WTC11 (cell line): ENCODE results near the gene FOLR1. TPM values are rescaled to one million over a fixed set of nuclear protein-coding genes. Genes with fewer than 3 reads are reported as not detected.

Experiments
- ATAC-seq: fragments of 200-7000 bp; cut with Tn5 transposase; 2 replicates; pipeline ENCODE4 v1.10.0; 2021; ENCODE audit warnings: mild to moderate bottlenecking, moderate library complexity
- CTCF ChIA-PET: fragments of 300-600 bp; sonication (Branson Sonifier 250); formaldehyde crosslinking; loops from one replicate; lab custom pipeline; 2021; ENCODE audit warnings: antibody characterized with exemption; lab: Charles Lee
- POLR2A ChIA-PET: fragments of 350-600 bp; sonication (Branson Sonifier 250); formaldehyde crosslinking; loops from one replicate; lab custom pipeline; 2021; ENCODE audit warnings: antibody characterized with exemption; lab: Charles Lee
- DNase-seq: peaks from one replicate; pipeline ENCODE4 v3.0.0; 2021; ENCODE audit warnings: low spot score
- H3K27ac Mint-ChIP-seq: 2 replicates; pipeline ENCODE4 v1.8.0; 2021; ENCODE audit warnings: mixed read lengths
- H3K27me3 Mint-ChIP-seq: 2 replicates; pipeline ENCODE4 v1.8.0; 2021; ENCODE audit warnings: low read depth, mild to moderate bottlenecking, moderate library complexity, mixed read lengths
- H3K36me3 Mint-ChIP-seq: 2 replicates; pipeline ENCODE4 v1.8.0; 2021; ENCODE audit warnings: mixed read lengths
- H3K4me1 Mint-ChIP-seq: 2 replicates; pipeline ENCODE4 v1.8.0; 2022; ENCODE audit warnings: mixed read lengths
- H3K4me3 Mint-ChIP-seq: 2 replicates; pipeline ENCODE4 v1.8.0; 2021; ENCODE audit warnings: mild to moderate bottlenecking, moderate library complexity, mixed read lengths
- H3K9me3 Mint-ChIP-seq: 2 replicates; pipeline ENCODE4 v1.8.0; 2021; ENCODE audit warnings: mixed read lengths
- FOXJ3 ChIP-seq: sonication (generic); formaldehyde crosslinking; IDR thresholded peaks from 2 replicates; pipeline ENCODE4 v1.9.0; 2021; ENCODE audit warnings: missing genetic modification reagents, mild to moderate bottlenecking, borderline replicate concordance
- FOXK1 ChIP-seq: sonication (generic); formaldehyde crosslinking; IDR thresholded peaks from 2 replicates; pipeline ENCODE4 v1.8.0; 2022; ENCODE audit warnings: mild to moderate bottlenecking, moderate library complexity, missing genetic modification reagents
- FOXP1 ChIP-seq: sonication (generic); formaldehyde crosslinking; IDR thresholded peaks from 2 replicates; pipeline ENCODE4 v1.8.0; 2022; ENCODE audit warnings: missing genetic modification reagents, mild to moderate bottlenecking, moderate library complexity, borderline replicate concordance
- GTF2I ChIP-seq: fragments of 250-450 bp; sonication (Bioruptor Pico); conservative IDR thresholded peaks from 2 replicates; pipeline ENCODE4 v1.4.0; 2021; ENCODE audit warnings: mild to moderate bottlenecking
- IRF2 ChIP-seq: sonication (generic); formaldehyde crosslinking; IDR thresholded peaks from 2 replicates; pipeline ENCODE4 v1.8.0; 2022; ENCODE audit warnings: low read depth, missing genetic modification reagents, borderline replicate concordance
- NR1H2 ChIP-seq: sonication (generic); formaldehyde crosslinking; IDR thresholded peaks from 2 replicates; pipeline ENCODE4 v1.9.0; 2021; ENCODE audit warnings: mild to moderate bottlenecking, moderate library complexity, missing genetic modification reagents
- NR2C2 ChIP-seq: sonication (generic); formaldehyde crosslinking; IDR thresholded peaks from 2 replicates; pipeline ENCODE4 v1.8.0; 2022; ENCODE audit warnings: mild to moderate bottlenecking, missing genetic modification reagents
- SMAD3 ChIP-seq: sonication (generic); formaldehyde crosslinking; IDR thresholded peaks from 2 replicates; pipeline ENCODE4 v1.8.0; 2022; ENCODE audit warnings: missing genetic modification reagents, mild to moderate bottlenecking, borderline replicate concordance
- SMAD4 ChIP-seq: sonication (generic); formaldehyde crosslinking; IDR thresholded peaks from 2 replicates; pipeline ENCODE4 v1.8.0; 2022; ENCODE audit warnings: mild to moderate bottlenecking, missing genetic modification reagents
- SP1 ChIP-seq: sonication (generic); formaldehyde crosslinking; conservative IDR thresholded peaks from 2 replicates; pipeline ENCODE4 v1.8.1; 2022; ENCODE audit warnings: missing genetic modification reagents
- ZNF219 ChIP-seq: sonication (generic); formaldehyde crosslinking; IDR thresholded peaks from 2 replicates; pipeline ENCODE4 v1.8.0; 2023; ENCODE audit warnings: missing genetic modification reagents, mild to moderate bottlenecking, borderline replicate concordance
- ZNF232 ChIP-seq: sonication (generic); formaldehyde crosslinking; IDR thresholded peaks from 2 replicates; pipeline ENCODE4 v1.8.0; 2022; ENCODE audit warnings: mild to moderate bottlenecking, missing genetic modification reagents
- ZNF396 ChIP-seq: fragments of 250-450 bp; sonication (Bioruptor Pico); IDR thresholded peaks from 2 replicates; pipeline ENCODE4 v1.8.0; 2021; ENCODE audit warnings: mild to moderate bottlenecking, moderate library complexity, borderline replicate concordance
- ZNF416 ChIP-seq: fragments of 250-450 bp; sonication (Bioruptor Pico); IDR thresholded peaks from 2 replicates; pipeline ENCODE4 v1.9.0; 2021; ENCODE audit warnings: mild to moderate bottlenecking, inconsistent platforms
- total RNA-seq: library from RNA; stranded (reverse); gene quantifications from 3 replicates; pipeline ENCODE4 v1.2.3, GENCODE V29; 2021
- TF ChIP-seq, protein P1 (sequence below): fragments of 250-450 bp; sonication (Bioruptor Pico); IDR thresholded peaks from 2 replicates; pipeline ENCODE4 v1.9.0; 2021; ENCODE audit warnings: mild to moderate bottlenecking
- TF ChIP-seq, protein P2 (sequence below): sonication (generic); formaldehyde crosslinking; IDR thresholded peaks from 2 replicates; pipeline ENCODE4 v1.8.1; 2022; ENCODE audit warnings: mild to moderate bottlenecking, moderate library complexity, missing genetic modification reagents
- TF ChIP-seq, protein P3 (sequence below): sonication (generic); formaldehyde crosslinking; IDR thresholded peaks from 2 replicates; pipeline ENCODE4 v1.8.0; 2023; ENCODE audit warnings: missing genetic modification reagents
- TF ChIP-seq, protein P4 (sequence below): sonication (generic); formaldehyde crosslinking; conservative IDR thresholded peaks from 2 replicates; pipeline ENCODE4 v1.8.1; 2023; ENCODE audit warnings: mild to moderate bottlenecking, low read depth, missing genetic modification reagents, moderate library complexity
- TF ChIP-seq, protein P5 (sequence below): sonication (generic); formaldehyde crosslinking; IDR thresholded peaks from 2 replicates; pipeline ENCODE4 v1.8.0; 2022; ENCODE audit warnings: mild to moderate bottlenecking, missing genetic modification reagents

FOLR1 gene
- total RNA-seq, 1 experiment from 2014 or later, result 0.35 TPM

DNA sequence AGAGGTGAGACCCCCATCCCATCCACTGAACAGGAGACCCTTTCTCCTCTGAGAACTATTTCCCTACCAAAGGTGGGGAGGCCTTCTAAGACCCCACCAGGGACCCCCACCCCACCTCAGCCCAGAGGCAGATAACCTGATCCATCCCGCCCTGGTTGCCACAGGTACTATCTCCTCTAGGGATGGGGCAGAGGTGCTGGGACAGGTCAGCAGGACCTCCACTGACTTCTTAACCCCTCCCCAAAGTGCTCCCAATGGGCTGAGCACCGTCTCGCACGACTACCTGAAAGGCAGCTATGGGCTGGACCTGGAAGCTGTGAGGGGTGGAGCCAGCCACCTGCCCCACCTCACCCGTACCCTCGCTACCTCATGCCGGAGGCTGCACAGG lies 36.9 kb downstream of the FOLR1 start:
- H3K36me3 Mint-ChIP-seq, result peaks cover 40% of the 10 kb centered on the region
- DNase-seq, result no peak
- H3K27ac Mint-ChIP-seq, result no peak overlapping the region
- ChIA-PET CTCF (interaction anchor here (1.2 to 8.6 kb wide), 3 partner anchors 9 to 414 kb away, joined by 3 to 123 read pairs (median 4); no protein-coding TSS in a partner anchor), POLR2A (interaction anchor here (0.9 kb wide), 1 partner anchor 9 kb away, joined by 3 read pairs; no protein-coding TSS in a partner anchor)
- H3K9me3 Mint-ChIP-seq, result no peaks in the 10 kb centered on the region
- 0 out of 2 replicates have a peak, but pooled peaks cover 2% of the 10 kb centered on the region for H3K27me3 Mint-ChIP-seq
- ATAC-seq, result no peak
- TF ChIP-seq GTF2I (CRISPR knock-in tag) (no peak), IRF2 (no peak), SMAD3 (CRISPR knock-in tag) (no peak), ZNF416 (CRISPR knock-in tag) (no peak), ZNF219 (CRISPR knock-in tag) (no peak), ZNF396 (CRISPR knock-in tag) (no peak), NR2C2 (CRISPR knock-in tag) (no peak), FOXK1 (CRISPR knock-in tag) (no peak), ZNF232 (CRISPR knock-in tag) (no peak)
- TF ChIP-seq, protein P1, sequence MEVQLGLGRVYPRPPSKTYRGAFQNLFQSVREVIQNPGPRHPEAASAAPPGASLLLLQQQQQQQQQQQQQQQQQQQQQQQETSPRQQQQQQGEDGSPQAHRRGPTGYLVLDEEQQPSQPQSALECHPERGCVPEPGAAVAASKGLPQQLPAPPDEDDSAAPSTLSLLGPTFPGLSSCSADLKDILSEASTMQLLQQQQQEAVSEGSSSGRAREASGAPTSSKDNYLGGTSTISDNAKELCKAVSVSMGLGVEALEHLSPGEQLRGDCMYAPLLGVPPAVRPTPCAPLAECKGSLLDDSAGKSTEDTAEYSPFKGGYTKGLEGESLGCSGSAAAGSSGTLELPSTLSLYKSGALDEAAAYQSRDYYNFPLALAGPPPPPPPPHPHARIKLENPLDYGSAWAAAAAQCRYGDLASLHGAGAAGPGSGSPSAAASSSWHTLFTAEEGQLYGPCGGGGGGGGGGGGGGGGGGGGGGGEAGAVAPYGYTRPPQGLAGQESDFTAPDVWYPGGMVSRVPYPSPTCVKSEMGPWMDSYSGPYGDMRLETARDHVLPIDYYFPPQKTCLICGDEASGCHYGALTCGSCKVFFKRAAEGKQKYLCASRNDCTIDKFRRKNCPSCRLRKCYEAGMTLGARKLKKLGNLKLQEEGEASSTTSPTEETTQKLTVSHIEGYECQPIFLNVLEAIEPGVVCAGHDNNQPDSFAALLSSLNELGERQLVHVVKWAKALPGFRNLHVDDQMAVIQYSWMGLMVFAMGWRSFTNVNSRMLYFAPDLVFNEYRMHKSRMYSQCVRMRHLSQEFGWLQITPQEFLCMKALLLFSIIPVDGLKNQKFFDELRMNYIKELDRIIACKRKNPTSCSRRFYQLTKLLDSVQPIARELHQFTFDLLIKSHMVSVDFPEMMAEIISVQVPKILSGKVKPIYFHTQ (CRISPR knock-in tag), result no peak
- TF ChIP-seq, protein P2, sequence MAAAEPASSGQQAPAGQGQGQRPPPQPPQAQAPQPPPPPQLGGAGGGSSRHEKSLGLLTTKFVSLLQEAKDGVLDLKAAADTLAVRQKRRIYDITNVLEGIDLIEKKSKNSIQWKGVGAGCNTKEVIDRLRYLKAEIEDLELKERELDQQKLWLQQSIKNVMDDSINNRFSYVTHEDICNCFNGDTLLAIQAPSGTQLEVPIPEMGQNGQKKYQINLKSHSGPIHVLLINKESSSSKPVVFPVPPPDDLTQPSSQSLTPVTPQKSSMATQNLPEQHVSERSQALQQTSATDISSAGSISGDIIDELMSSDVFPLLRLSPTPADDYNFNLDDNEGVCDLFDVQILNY (CRISPR knock-in tag), result no peak
- TF ChIP-seq, protein P3, sequence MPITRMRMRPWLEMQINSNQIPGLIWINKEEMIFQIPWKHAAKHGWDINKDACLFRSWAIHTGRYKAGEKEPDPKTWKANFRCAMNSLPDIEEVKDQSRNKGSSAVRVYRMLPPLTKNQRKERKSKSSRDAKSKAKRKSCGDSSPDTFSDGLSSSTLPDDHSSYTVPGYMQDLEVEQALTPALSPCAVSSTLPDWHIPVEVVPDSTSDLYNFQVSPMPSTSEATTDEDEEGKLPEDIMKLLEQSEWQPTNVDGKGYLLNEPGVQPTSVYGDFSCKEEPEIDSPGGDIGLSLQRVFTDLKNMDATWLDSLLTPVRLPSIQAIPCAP (CRISPR knock-in tag), result no peak
- TF ChIP-seq, all 79 proteins: peak for 0
- no peak overlapping the region for H3K4me3 Mint-ChIP-seq
- H3K4me1 Mint-ChIP-seq, result peaks cover 14% of the 10 kb centered on the region

DNA sequence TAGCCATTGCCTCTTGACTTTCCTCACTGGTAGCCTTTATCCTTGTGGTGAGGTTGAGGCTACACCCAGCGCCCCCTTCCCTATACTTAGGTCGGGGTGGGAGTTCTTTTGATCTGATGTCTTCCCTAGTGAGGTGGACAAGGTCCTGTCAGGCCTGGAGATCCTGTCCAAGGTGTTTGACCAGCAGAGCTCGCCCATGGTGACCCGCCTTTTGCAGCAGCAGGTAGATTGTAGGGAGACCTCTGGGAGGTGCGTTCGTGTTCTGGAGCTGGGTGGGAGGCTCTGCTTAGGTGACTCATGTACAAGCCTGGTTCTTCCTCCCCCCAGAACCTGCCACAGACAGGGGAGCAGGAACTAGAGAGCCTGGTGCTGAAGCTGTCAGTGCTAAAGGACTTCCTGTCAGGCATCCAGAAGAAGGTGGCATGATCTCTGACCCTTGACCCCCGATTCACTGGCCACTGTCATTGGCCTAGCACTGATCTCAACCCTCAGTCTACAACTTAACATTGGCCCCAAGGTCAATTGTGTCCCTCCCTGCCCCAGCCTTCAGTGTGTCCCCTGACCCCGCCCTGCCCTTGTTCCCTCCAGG lies 37.5 kb downstream of the FOLR1 start:
- no peak for DNase-seq
- Mint-ChIP-seq H3K36me3 (peaks cover 45% of the 10 kb centered on the region), H3K27me3 (0 out of 2 replicates have a peak, but pooled peaks cover 2% of the 10 kb centered on the region), H3K4me3 (no peak overlapping the region), H3K9me3 (no peaks in the 10 kb centered on the region), H3K27ac (no peak overlapping the region), H3K4me1 (peaks cover 14% of the 10 kb centered on the region)
- ChIA-PET POLR2A (interaction anchor here (0.6 to 0.9 kb wide), 2 partner anchors 9 to 18 kb away, joined by 3 read pairs; no protein-coding TSS in a partner anchor), CTCF (interaction anchor here (8.6 kb wide), 1 partner anchor 8 kb away, joined by 123 read pairs; no protein-coding TSS in a partner anchor)
- no peak for ATAC-seq
- TF ChIP-seq GTF2I (CRISPR knock-in tag), result no peak
- TF ChIP-seq, protein P4, sequence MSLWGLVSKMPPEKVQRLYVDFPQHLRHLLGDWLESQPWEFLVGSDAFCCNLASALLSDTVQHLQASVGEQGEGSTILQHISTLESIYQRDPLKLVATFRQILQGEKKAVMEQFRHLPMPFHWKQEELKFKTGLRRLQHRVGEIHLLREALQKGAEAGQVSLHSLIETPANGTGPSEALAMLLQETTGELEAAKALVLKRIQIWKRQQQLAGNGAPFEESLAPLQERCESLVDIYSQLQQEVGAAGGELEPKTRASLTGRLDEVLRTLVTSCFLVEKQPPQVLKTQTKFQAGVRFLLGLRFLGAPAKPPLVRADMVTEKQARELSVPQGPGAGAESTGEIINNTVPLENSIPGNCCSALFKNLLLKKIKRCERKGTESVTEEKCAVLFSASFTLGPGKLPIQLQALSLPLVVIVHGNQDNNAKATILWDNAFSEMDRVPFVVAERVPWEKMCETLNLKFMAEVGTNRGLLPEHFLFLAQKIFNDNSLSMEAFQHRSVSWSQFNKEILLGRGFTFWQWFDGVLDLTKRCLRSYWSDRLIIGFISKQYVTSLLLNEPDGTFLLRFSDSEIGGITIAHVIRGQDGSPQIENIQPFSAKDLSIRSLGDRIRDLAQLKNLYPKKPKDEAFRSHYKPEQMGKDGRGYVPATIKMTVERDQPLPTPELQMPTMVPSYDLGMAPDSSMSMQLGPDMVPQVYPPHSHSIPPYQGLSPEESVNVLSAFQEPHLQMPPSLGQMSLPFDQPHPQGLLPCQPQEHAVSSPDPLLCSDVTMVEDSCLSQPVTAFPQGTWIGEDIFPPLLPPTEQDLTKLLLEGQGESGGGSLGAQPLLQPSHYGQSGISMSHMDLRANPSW (CRISPR knock-in tag), result no peak
- TF ChIP-seq SMAD4 (CRISPR knock-in tag), result no peak
- TF ChIP-seq FOXP1 (CRISPR knock-in tag), result no peak
- no peak for TF ChIP-seq SP1
- TF ChIP-seq NR1H2 (CRISPR knock-in tag), result no peak
- TF ChIP-seq, protein P5, sequence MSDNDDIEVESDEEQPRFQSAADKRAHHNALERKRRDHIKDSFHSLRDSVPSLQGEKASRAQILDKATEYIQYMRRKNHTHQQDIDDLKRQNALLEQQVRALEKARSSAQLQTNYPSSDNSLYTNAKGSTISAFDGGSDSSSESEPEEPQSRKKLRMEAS (CRISPR knock-in tag), result no peak
- TF ChIP-seq FOXJ3, result no peak
